Caco-2 (cell line): ENCODE results near the gene PLCB1. TPM values are rescaled to one million over a fixed set of nuclear protein-coding genes. Genes with fewer than 3 reads are reported as not detected.

Experiments
- BruUV-seq: library from RNA; stranded (reverse); fragments of 400-500 nt; replicated peaks from 2 replicates; lab custom pipeline; 2021; lab: Mats Ljungman, UMichigan
- CTCF ChIA-PET: fragments of 300-600 bp; sonication (Branson Sonifier 250); formaldehyde crosslinking; loops from one replicate; lab custom pipeline; 2022; ENCODE audit warnings: antibody characterized with exemption; lab: Charles Lee
- POLR2A ChIA-PET: fragments of 300-600 bp; sonication (Branson Sonifier 250); formaldehyde crosslinking; loops from one replicate; lab custom pipeline; 2022; ENCODE audit warnings: antibody characterized with exemption; lab: Charles Lee
- DNase-seq, 2 experiments: peaks; one replicate each; pipeline versions ENCODE4 v3.0.0 to v3.0.0-alpha.2; 2020 to 2022
- H3K27me3 ChIP-seq: replicated peaks from 2 replicates; pipeline ENCODE4 v1.6.0; 2011; ENCODE audit warnings: low read length; ENCODE audit not compliant: control insufficient read depth, insufficient read depth
- H3K36me3 ChIP-seq: 2 replicates; pipeline ENCODE4 v1.5.1; 2011; ENCODE audit warnings: low read length; ENCODE audit not compliant: control insufficient read depth, insufficient read depth
- H3K4me1 ChIP-seq: fragments of 250-450 bp; sonication (Bioruptor Pico); 2 replicates; pipeline ENCODE4 v1.5.1; 2020; ENCODE audit warnings: mild to moderate bottlenecking
- H3K4me3 ChIP-seq: 2 replicates; pipeline ENCODE4 v1.5.1; 2011; ENCODE audit warnings: low read depth, mild to moderate bottlenecking, control low read depth, low read length
- H3K9me3 ChIP-seq: fragments of 250-450 bp; sonication (Bioruptor Pico); 2 replicates; pipeline ENCODE4 v1.5.1; 2020; ENCODE audit warnings: mild to moderate bottlenecking, moderate library complexity
- H3K27ac Mint-ChIP-seq: one replicate; pipeline ENCODE4 v1.8.0; 2022; ENCODE audit warnings: mixed read lengths; ENCODE audit not compliant: unreplicated experiment
- H3K27me3 Mint-ChIP-seq: one replicate; pipeline ENCODE4 v1.8.0; 2022; ENCODE audit warnings: mixed read lengths; ENCODE audit not compliant: insufficient read depth, unreplicated experiment
- H3K36me3 Mint-ChIP-seq: one replicate; pipeline ENCODE4 v1.8.0; 2022; ENCODE audit warnings: mild to moderate bottlenecking, mixed read lengths; ENCODE audit not compliant: insufficient read depth, unreplicated experiment
- H3K4me1 Mint-ChIP-seq: one replicate; pipeline ENCODE4 v1.8.0; 2022; ENCODE audit warnings: low read depth, mixed read lengths; ENCODE audit not compliant: unreplicated experiment
- H3K4me3 Mint-ChIP-seq: one replicate; pipeline ENCODE4 v1.8.0; 2022; ENCODE audit warnings: mild to moderate bottlenecking, moderate library complexity, mixed read lengths; ENCODE audit not compliant: unreplicated experiment
- H3K9me3 Mint-ChIP-seq: one replicate; pipeline ENCODE4 v1.8.0; 2022; ENCODE audit warnings: mixed read lengths; ENCODE audit not compliant: unreplicated experiment
- intact Hi-C: fragments of 100-400 bp; cut with micrococcal nuclease; formaldehyde crosslinking; loops from one replicate; pipeline ENCODE4 v1.10.0; 2022; ENCODE audit not compliant: unreplicated experiment
- total RNA-seq: library from RNA; stranded (reverse); gene quantifications from 2 replicates; pipeline ENCODE4 v1.2.3, GENCODE V29; 2022
- TF ChIP-seq, protein P1 (sequence below), 2 experiments: fragments of 200-600 bp in 1 of 2; IDR thresholded peaks; 1 replicate in 1 of 2; 2 replicates in 1 of 2; pipeline versions ENCODE4 v1.5.1 to v1.8.0; 2011 to 2022; ENCODE audit warnings: antibody characterized with exemption in 1 of 2, control low read depth in 1 of 2, inconsistent platforms in 1 of 2, low read depth in 1 of 2, low read length in 1 of 2, mild to moderate bottlenecking in 1 of 2, moderate library complexity in 1 of 2; ENCODE audit not compliant: insufficient read depth in 1 of 2, severe bottlenecking in 1 of 2, unreplicated experiment in 1 of 2

Gene PLCB1
- total RNA-seq, 1 experiment from 2014 or later, result 105 TPM

DNA sequence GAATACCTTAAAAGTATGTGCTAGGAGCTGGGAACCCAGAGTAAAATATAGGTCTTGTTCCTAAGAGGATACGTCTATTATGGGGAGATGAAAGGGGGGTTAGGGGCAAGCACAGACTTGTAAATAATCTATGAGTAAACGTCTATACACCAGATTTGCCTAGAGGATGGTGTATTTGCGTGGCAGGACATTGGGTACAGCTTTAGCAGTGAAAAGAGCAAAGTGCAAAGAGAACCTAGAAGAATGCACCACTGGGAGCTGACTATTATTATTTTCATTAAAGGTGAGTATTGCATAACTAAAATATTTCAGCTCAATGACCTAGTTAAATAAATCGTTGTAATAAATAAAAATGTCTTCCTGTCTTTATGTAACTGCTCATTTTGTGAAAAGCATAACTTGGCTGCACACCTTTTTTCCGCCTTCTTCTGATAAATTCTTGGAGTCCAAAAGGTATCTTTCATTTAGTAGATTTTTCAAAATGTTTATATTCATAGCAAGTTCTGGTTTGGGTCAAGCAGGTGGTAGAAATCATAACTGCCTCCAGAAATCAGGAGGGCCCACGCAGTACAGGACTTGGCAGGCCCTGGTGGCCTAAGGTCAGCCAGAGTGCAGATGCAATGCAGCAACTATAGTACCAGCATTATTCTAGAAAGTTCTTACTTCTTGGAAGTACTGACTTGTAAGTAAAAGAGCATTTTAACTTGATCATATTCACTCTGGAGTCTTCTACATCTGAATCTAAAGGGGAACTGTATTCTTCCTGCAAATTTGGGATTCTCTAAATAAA, 357.2 kb downstream of the PLCB1 start:
- Histone ChIP-seq H3K27me3 (no peaks in the 10 kb centered on the region), H3K36me3 (no peaks in the 10 kb centered on the region), H3K4me1 (no peaks in the 10 kb centered on the region), H3K9me3 (no peaks in the 10 kb centered on the region), H3K4me3 (no peak overlapping the region)
- Mint-ChIP-seq H3K9me3 (no peaks in the 10 kb centered on the region), H3K4me1 (peaks cover 10% of the 10 kb centered on the region), H3K36me3 (no peaks in the 10 kb centered on the region), H3K4me3 (no peak overlapping the region), H3K27me3 (no peaks in the 10 kb centered on the region), H3K27ac (no peak overlapping the region)
- CTCF ChIA-PET, result no interaction called here
- no peak for DNase-seq
- POLR2A ChIA-PET, result no interaction called here
- intact Hi-C loops, result no loop called here
- no TSS peak for BruUV-seq
- TF ChIP-seq, protein P1, sequence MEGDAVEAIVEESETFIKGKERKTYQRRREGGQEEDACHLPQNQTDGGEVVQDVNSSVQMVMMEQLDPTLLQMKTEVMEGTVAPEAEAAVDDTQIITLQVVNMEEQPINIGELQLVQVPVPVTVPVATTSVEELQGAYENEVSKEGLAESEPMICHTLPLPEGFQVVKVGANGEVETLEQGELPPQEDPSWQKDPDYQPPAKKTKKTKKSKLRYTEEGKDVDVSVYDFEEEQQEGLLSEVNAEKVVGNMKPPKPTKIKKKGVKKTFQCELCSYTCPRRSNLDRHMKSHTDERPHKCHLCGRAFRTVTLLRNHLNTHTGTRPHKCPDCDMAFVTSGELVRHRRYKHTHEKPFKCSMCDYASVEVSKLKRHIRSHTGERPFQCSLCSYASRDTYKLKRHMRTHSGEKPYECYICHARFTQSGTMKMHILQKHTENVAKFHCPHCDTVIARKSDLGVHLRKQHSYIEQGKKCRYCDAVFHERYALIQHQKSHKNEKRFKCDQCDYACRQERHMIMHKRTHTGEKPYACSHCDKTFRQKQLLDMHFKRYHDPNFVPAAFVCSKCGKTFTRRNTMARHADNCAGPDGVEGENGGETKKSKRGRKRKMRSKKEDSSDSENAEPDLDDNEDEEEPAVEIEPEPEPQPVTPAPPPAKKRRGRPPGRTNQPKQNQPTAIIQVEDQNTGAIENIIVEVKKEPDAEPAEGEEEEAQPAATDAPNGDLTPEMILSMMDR (IDR thresholded peaks at IDR 0.05; ENCODE audit: insufficient read depth in 1 of 2, low read depth in 1 of 2, low read length in 1 of 2, severe bottlenecking in 1 of 2, unreplicated experiment in 1 of 2), result no peak

DNA sequence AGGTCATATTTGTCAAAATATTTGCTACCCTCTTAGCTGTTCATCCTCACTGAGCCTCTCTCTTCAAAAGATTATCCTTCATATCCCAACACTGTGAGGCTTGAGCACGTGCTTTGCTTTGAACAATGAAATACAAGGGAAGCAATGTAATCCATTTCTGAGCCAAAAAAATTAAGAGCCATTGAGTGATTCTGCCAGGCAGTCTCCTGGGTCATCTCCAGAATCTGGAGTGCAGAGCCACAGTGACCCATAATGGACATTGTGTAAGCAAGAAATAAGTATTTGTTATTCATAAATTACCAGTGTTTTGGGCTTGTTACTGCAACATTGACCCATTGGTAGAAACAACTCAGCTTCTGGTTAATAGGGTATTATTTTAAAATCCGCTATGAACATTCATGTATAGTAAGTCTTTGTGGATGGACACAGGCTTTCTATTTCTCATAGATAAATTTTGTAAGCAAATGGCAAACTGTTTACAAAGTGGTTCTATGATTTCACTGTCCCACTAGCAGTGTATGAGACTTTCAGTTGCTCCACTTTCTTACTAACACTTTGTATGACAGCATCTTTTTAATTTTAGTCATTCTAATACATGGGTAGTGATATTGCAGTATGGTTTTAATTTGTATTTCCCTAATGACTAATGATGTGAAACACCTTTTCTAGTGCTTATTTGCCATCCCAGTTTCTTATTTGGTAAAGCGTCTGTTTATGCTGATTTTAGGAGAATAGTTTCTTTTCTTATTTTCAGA, 358.2 kb downstream of the PLCB1 start:
- Mint-ChIP-seq H3K4me1 (peaks cover 16% of the 10 kb centered on the region), H3K9me3 (no peaks in the 10 kb centered on the region), H3K27me3 (no peaks in the 10 kb centered on the region), H3K27ac (no peak overlapping the region), H3K4me3 (no peak overlapping the region), H3K36me3 (no peaks in the 10 kb centered on the region)
- no peak overlapping the region for H3K4me3 ChIP-seq
- TF ChIP-seq, protein P1 (IDR thresholded peaks at IDR 0.05; ENCODE audit: insufficient read depth in 1 of 2, low read depth in 1 of 2, low read length in 1 of 2, severe bottlenecking in 1 of 2, unreplicated experiment in 1 of 2), result no peak
- no peaks in the 10 kb centered on the region for H3K9me3 ChIP-seq
- DNase-seq, result no peak
- intact Hi-C loops, result no loop called here
- no peaks in the 10 kb centered on the region for H3K36me3 ChIP-seq
- ChIA-PET CTCF (no interaction called here), POLR2A (no interaction called here)
- H3K27me3 ChIP-seq, result no peaks in the 10 kb centered on the region
- no TSS peak for BruUV-seq
- H3K4me1 ChIP-seq, result no peaks in the 10 kb centered on the region

DNA sequence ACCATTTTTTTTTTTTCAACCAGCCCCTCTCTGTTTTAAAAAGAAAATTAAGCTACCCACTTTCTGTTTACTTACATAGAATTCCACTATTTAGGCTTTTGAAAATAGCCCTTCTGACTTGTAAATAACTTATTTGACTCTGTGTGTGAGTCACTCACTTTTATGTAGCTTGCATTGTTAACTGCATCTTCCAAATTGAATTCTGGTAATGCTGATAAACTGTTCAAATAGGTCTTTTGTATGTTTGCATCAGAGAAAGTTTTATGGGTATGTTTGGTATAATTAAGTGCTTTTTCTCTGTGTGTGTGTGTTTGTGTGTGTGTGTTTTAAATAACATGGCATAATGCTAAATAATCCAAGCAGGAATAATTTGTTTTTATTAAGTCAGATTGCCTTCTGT, 360.1 kb downstream of the PLCB1 start:
- no peaks in the 10 kb centered on the region for H3K27me3 ChIP-seq
- no peaks in the 10 kb centered on the region for H3K36me3 ChIP-seq
- no peak overlapping the region for H3K4me3 ChIP-seq
- H3K36me3 Mint-ChIP-seq, result no peaks in the 10 kb centered on the region
- no TSS peak for BruUV-seq
- H3K9me3 Mint-ChIP-seq, result no peaks in the 10 kb centered on the region
- no peak for DNase-seq
- TF ChIP-seq, protein P1 (IDR thresholded peaks at IDR 0.05; ENCODE audit: insufficient read depth in 1 of 2, low read depth in 1 of 2, low read length in 1 of 2, severe bottlenecking in 1 of 2, unreplicated experiment in 1 of 2), result no peak
- H3K27me3 Mint-ChIP-seq, result no peaks in the 10 kb centered on the region
- intact Hi-C loops, result no loop called here
- no peak overlapping the region for H3K4me3 Mint-ChIP-seq
- ChIA-PET CTCF (no interaction called here), POLR2A (no interaction called here)
- H3K4me1 Mint-ChIP-seq, result peaks cover 16% of the 10 kb centered on the region
- no peak overlapping the region for H3K27ac Mint-ChIP-seq
- no peaks in the 10 kb centered on the region for H3K9me3 ChIP-seq
- H3K4me1 ChIP-seq, result no peaks in the 10 kb centered on the region
